ENCODE measurements around the gene TM2D3.

DNA sequence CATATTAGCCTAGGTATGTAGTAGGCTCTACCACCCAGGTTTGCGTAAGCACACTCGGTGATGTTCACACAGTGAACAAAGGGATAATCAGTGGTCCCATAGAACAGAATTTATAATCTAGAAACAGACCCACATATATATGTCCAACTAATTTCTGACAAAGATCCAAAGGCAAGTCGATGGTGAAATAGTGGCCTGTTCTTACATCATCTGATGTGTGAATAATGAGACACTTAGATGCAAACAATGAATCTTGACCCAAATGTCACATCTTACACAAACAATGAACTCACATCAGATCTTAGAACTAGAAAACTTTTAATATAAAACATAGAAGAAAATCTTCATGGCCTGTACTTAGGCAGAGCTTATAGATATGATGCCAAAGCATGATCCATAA, 17.6 kb upstream of the TM2D3 start:
- TF ChIP-seq, protein P1, sequence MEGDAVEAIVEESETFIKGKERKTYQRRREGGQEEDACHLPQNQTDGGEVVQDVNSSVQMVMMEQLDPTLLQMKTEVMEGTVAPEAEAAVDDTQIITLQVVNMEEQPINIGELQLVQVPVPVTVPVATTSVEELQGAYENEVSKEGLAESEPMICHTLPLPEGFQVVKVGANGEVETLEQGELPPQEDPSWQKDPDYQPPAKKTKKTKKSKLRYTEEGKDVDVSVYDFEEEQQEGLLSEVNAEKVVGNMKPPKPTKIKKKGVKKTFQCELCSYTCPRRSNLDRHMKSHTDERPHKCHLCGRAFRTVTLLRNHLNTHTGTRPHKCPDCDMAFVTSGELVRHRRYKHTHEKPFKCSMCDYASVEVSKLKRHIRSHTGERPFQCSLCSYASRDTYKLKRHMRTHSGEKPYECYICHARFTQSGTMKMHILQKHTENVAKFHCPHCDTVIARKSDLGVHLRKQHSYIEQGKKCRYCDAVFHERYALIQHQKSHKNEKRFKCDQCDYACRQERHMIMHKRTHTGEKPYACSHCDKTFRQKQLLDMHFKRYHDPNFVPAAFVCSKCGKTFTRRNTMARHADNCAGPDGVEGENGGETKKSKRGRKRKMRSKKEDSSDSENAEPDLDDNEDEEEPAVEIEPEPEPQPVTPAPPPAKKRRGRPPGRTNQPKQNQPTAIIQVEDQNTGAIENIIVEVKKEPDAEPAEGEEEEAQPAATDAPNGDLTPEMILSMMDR (conservative IDR thresholded peaks at IDR 0.05) = no peak
- TF ChIP-seq EZH2 (IDR thresholded peaks at IDR 0.05; ENCODE audit: low read depth) = no peak
